Spleen (tissue), 11 donors: ENCODE measurements around the gene DIP2A. TPM values are rescaled to one million over a fixed set of nuclear protein-coding genes. Genes with fewer than 3 reads are reported as not detected.

ENCODE experiments used
- DNase-seq: peaks from one replicate; pipeline ENCODE4 v3.0.0-alpha.2; 2020
- H3K27ac ChIP-seq, 8 donors: fragments of 200-600 bp; sonication (generic) in 7 of 8; 1 replicate in 4 of 8; 2 replicates in 4 of 8; pipeline versions ENCODE4 v1.5.0 to v1.8.0; 2016 to 2021; ENCODE audit warnings: inconsistent platforms in 4 of 8, mild to moderate bottlenecking in 4 of 8, moderate library complexity in 1 of 8
- H3K27me3 ChIP-seq, 7 donors: fragments of 200-600 bp; sonication (generic) in 6 of 7; replicated peaks in 1 of 7; 1 replicate in 4 of 7; 2 replicates in 3 of 7; pipeline versions ENCODE4 v1.5.0 to v1.8.0; 2016 to 2021; ENCODE audit warnings: inconsistent platforms in 3 of 7, mild to moderate bottlenecking in 1 of 7
- H3K36me3 ChIP-seq, 6 donors: fragments of 200-600 bp; sonication (generic) in 5 of 6; 1 replicate in 4 of 6; 2 replicates in 2 of 6; pipeline versions ENCODE4 v1.5.0 to v1.8.0; 2016 to 2021; ENCODE audit warnings: inconsistent platforms in 2 of 6
- H3K4me1 ChIP-seq, 6 donors: fragments of 200-600 bp; sonication (generic) in 5 of 6; 1 replicate in 3 of 6; 2 replicates in 3 of 6; pipeline versions ENCODE4 v1.5.0 to v1.8.0; 2016 to 2021; ENCODE audit warnings: inconsistent platforms in 3 of 6
- H3K4me3 ChIP-seq, 8 donors: fragments of 200-600 bp; sonication (generic) in 7 of 8; 1 replicate in 4 of 8; 2 replicates in 4 of 8; pipeline versions ENCODE4 v1.5.0 to v1.8.0; 2016 to 2021; ENCODE audit warnings: inconsistent platforms in 4 of 8, mild to moderate bottlenecking in 4 of 8, moderate library complexity in 2 of 8
- H3K9me3 ChIP-seq, 8 donors: fragments of 200-600 bp; sonication (generic) in 7 of 8; 1 replicate in 4 of 8; 2 replicates in 4 of 8; pipeline versions ENCODE4 v1.5.0 to v1.8.0; 2016 to 2021; ENCODE audit warnings: inconsistent platforms in 4 of 8
- POLR2A ChIP-seq, 3 donors: fragments of 450-650 bp; IDR thresholded peaks; one replicate each; pipeline ENCODE4 v1.5.1; 2017; ENCODE audit warnings: antibody characterized with exemption in 3 of 3, mild to moderate bottlenecking in 1 of 3
- POLR2AphosphoS5 ChIP-seq, 3 donors: sonication (generic); formaldehyde crosslinking; IDR thresholded peaks; one replicate each; pipeline ENCODE4 v1.5.1; 2017; ENCODE audit warnings: antibody characterized with exemption in 3 of 3
- WGBS, 5 donors: extraction: QIAGEN DNeasy Blood & Tissue Kit in 3 of 5; methylation state at CpG; one replicate each; pipeline versions ENCODE4 v1.1.5 to v1.1.7; 2013 to 2018; 5-methylcytosine and 5-hydroxymethylcytosine counted together
- intact Hi-C: fragments of 100-400 bp; cut with DNase I; formaldehyde crosslinking; loops from one replicate; pipeline ENCODE4 v1.15.0; 2023; ENCODE audit warnings: low total_unique reads
- polyA plus RNA-seq, 3 donors: library from polyadenylated mRNA; stranded (reverse); fragments of 200-250 nt; gene quantifications; one replicate each; pipeline ENCODE4 v1.2.1, GENCODE V29; 2013
- total RNA-seq, 7 donors: library from RNA; depleted of rRNA in 3 of 7; stranded (reverse); fragments of >200 nt in 3 of 7; fragmentation: NEBNext Ultra II Directional in 4 of 7; extraction: Animal tissue kit (Norgen Biotek cat#: 25700) in 4 of 7; gene quantifications; one replicate each; pipeline versions ENCODE4 v1.1.0 to v1.2.1, GENCODE V29; 2016 to 2021
- TF ChIP-seq, protein P1 (sequence below), 11 experiments: fragments of 200-600 bp in 7 of 11; fragments of 450-650 bp in 4 of 11; sonication (generic) in 4 of 11; IDR thresholded peaks in 8 of 11; conservative IDR thresholded peaks in 3 of 11; 1 replicate in 7 of 11; 2 replicates in 4 of 11; pipeline versions ENCODE4 v1.4.0 to v1.8.0; 2016 to 2021; ENCODE audit warnings: antibody characterized with exemption in 11 of 11, inconsistent platforms in 4 of 11, mild to moderate bottlenecking in 1 of 11
- donor health status: healthy with polysubstance abuse.
- donor health status: DM: no; HTN: no; CAD: no; lungs with moderate emphysema.
- donor health status: DM: no; HTN: no; CAD: no.
- donor health status: Bipolar disorder and iron deficiency.
- donor health status: healthy.
- donor health status: DM: no; HTN: no; CAD: no.
- donor health status: DM: yes; HTN: yes; CAD: no.

The DIP2A gene
- total and polyA plus RNA-seq, 10 donors = 14.7 to 96.7 (median 64.1) TPM

DNA sequence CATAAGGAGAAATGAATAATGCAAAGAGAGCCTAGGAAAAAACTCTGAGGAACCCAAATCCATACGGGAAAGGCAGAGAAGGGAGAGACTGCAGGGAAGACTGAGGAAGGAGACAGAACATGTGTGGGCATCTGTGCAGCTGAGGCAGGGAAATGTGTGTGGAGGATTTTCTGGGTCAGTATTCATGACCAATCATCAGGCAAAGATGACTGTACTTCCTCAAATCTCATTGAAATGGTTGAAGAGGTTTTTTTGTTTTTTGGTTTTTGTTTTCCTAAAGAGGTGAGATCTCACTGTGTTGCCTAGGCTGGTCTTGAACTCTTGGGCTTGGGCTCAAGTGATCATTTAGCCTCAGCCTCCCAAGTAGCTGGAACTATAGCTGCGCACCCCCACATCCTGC lies 15.7 kb downstream of the DIP2A start:
- H3K9me3 ChIP-seq = no peaks in the 10 kb centered on the region
- H3K27me3 ChIP-seq = no peaks in the 10 kb centered on the region
- peak overlapping the region in 1 of 8 donors; percentile 16 for H3K27ac ChIP-seq
- TF ChIP-seq POLR2A (IDR thresholded peaks at IDR 0.05) (no peak), POLR2AphosphoS5 (IDR thresholded peaks at IDR 0.05) (no peak)
- TF ChIP-seq, protein P1, sequence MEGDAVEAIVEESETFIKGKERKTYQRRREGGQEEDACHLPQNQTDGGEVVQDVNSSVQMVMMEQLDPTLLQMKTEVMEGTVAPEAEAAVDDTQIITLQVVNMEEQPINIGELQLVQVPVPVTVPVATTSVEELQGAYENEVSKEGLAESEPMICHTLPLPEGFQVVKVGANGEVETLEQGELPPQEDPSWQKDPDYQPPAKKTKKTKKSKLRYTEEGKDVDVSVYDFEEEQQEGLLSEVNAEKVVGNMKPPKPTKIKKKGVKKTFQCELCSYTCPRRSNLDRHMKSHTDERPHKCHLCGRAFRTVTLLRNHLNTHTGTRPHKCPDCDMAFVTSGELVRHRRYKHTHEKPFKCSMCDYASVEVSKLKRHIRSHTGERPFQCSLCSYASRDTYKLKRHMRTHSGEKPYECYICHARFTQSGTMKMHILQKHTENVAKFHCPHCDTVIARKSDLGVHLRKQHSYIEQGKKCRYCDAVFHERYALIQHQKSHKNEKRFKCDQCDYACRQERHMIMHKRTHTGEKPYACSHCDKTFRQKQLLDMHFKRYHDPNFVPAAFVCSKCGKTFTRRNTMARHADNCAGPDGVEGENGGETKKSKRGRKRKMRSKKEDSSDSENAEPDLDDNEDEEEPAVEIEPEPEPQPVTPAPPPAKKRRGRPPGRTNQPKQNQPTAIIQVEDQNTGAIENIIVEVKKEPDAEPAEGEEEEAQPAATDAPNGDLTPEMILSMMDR (IDR thresholded peaks at IDR 0.05 in 8 of 11, conservative IDR thresholded peaks at IDR 0.05 in 3 of 11) = no peak
- H3K4me3 ChIP-seq = no peak overlapping the region
- WGBS, 5 donors = 87 to 93% (median 90%) methylated on average over 2 of the region's 2 CpGs
- H3K36me3 ChIP-seq = peaks cover 0 to 41% (median 0%) of the 10 kb centered on the region in 6 donors
- peaks cover 0 to 45% (median 21%) of the 10 kb centered on the region in 6 donors for H3K4me1 ChIP-seq
- DNase-seq = no peak
- intact Hi-C loops = no loop called here

DNA sequence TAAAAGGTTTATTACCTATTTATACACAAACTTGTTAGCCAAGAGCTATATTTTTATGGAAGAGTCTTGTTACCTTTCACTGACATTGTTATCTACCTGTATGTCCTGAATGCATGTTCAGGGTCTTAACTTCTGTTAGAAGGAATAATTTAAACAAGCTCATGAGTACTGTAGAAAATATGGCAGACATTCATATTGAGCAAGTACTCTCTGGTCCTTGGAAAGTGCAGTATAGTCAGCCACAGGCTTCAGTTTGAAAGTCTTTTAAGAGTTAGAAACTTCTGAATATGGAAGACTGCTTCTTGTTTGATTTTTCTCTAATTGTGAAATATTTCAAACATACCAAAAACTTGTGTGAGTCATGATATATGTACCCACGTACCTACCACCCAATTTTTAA lies 16.6 kb downstream of the DIP2A start:
- no peak overlapping the region for H3K4me3 ChIP-seq
- intact Hi-C loops = no loop called here
- H3K27me3 ChIP-seq = no peaks in the 10 kb centered on the region
- H3K9me3 ChIP-seq = no peaks in the 10 kb centered on the region
- DNase-seq = no peak
- peaks cover 0 to 45% (median 21%) of the 10 kb centered on the region in 6 donors for H3K4me1 ChIP-seq
- whole genome bisulfite sequencing, 5 donors = 79 to 93% (median 88%) methylated on average over 1 of the region's 1 CpG
- TF ChIP-seq POLR2A (IDR thresholded peaks at IDR 0.05) = no peak
- TF ChIP-seq, protein P1 (IDR thresholded peaks at IDR 0.05 in 8 of 11, conservative IDR thresholded peaks at IDR 0.05 in 3 of 11) = no peak
- TF ChIP-seq POLR2AphosphoS5 (IDR thresholded peaks at IDR 0.05) = no peak
- no peak overlapping the region for H3K27ac ChIP-seq
- peaks cover 0 to 42% (median 0%) of the 10 kb centered on the region in 6 donors for H3K36me3 ChIP-seq

DNA sequence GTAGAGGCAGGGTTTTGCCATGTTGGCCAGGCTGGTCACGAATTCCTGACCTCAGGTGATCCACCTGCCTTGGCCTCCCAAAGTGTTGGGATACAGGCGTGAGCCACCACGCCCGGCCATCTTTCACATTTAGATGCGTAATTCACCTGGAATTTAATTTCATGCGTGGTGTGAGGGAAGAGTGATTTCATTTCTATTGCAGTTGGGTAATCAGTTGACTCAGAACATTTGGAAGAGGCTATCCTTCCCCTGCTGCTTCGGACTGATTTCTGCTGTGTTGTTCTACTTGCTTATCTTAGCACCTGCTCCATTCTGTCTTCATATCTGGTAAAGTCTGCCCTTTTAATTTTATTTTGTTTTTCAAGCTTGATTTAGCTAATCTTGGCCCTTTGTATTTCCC lies 19.1 kb downstream of the DIP2A start:
- intact Hi-C loops = no loop called here
- TF ChIP-seq, protein P1 (IDR thresholded peaks at IDR 0.05 in 8 of 11, conservative IDR thresholded peaks at IDR 0.05 in 3 of 11) = no peak
- TF ChIP-seq POLR2A (IDR thresholded peaks at IDR 0.05) (no peak), POLR2AphosphoS5 (IDR thresholded peaks at IDR 0.05) (no peak)
- no peak overlapping the region for H3K4me3 ChIP-seq
- 87 to 96% (median 91%) methylated on average over 7 of the region's 7 CpGs for WGBS, 5 donors
- peaks cover 0 to 51% (median 0%) of the 10 kb centered on the region in 6 donors for H3K36me3 ChIP-seq
- H3K4me1 ChIP-seq = peaks cover 0 to 22% (median 5%) of the 10 kb centered on the region in 6 donors
- DNase-seq = no peak
- no peaks in the 10 kb centered on the region for H3K9me3 ChIP-seq
- no peaks in the 10 kb centered on the region for H3K27me3 ChIP-seq
- no peak overlapping the region for H3K27ac ChIP-seq

DNA sequence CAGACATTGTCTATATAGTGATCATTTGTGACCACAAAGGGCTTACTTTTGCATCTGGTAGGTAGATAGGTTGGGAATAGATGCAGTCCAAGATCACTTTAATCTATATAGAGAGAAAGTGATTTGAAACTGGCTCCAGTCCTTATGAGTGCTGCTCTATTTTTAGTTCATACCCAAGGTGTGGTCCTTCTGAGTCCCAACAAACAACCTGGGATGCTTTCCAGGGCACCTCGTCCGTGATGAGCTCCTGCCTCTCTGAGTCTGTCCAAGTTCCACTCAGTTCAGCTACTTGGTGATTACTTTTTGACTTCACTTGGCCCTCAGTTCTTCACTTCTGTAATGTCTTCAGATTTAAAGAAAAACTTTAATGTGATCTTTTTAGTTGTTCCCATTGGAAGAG lies 20.2 kb downstream of the DIP2A start:
- TF ChIP-seq POLR2AphosphoS5 (IDR thresholded peaks at IDR 0.05) = no peak
- TF ChIP-seq, protein P1 (IDR thresholded peaks at IDR 0.05 in 8 of 11, conservative IDR thresholded peaks at IDR 0.05 in 3 of 11) = no peak
- TF ChIP-seq POLR2A (IDR thresholded peaks at IDR 0.05) = no peak
- Histone ChIP-seq H3K36me3 (peaks cover 0 to 51% (median 0%) of the 10 kb centered on the region in 6 donors), H3K9me3 (no peaks in the 10 kb centered on the region), H3K27me3 (no peaks in the 10 kb centered on the region), H3K4me1 (peaks cover 0 to 24% (median 3%) of the 10 kb centered on the region in 6 donors), H3K4me3 (no peak overlapping the region), H3K27ac (no peak overlapping the region)
- DNase-seq = no peak
- intact Hi-C loops = no loop called here
- 90 to 98% (median 96%) methylated on average over 2 of the region's 2 CpGs for WGBS, 5 donors
